ENCODE data around the gene UBE2QL1.
"Not testable (repeated sequence)": the region's sequence is repeated elsewhere in the genome, so short reads cannot be mapped to it uniquely, and the experiment has no call there.

Gene UBE2QL1

DNA sequence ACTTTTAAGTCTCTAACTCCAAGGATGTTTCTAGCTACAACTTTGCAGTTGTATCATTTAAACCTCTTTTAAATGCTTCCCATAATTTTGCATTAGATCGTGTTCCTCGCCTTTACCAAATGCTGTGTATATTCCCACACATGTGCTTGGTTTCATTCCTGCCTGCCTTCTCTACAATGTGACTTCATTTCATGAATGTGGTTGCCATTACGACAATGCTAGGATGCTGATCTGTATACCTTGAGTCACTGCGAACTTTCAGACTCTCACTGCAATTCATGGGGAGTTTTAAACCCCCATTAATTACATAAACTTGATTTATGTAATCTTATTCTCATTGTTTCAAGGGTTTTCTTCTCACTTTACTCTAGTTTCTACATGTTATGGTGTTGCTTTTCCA is 50.3 kb downstream of the UBE2QL1 start:
- no peak for DNase-seq (ENCODE audit: low spot score)

DNA sequence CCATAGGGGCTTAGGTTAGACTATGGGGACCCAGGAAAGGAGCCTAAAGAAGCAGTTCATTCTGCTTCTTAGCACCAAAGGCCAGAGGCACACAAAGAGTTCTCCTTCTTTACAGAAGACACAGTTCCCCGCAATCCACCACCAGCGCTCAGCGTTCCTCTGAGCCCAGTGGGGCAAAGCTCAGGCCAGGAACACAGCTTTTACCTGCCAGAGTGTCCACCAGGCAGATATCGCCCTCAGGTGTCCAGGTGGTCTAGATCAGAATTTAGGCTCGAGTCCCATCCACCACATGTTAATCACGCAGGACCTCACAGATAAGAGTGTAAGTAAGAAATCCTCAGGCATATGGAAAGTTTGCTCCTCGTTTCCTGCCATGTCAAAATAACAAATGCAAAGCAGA is 53.0 kb downstream of the UBE2QL1 start:
- DNase-seq (ENCODE audit: low spot score), result no peak

DNA sequence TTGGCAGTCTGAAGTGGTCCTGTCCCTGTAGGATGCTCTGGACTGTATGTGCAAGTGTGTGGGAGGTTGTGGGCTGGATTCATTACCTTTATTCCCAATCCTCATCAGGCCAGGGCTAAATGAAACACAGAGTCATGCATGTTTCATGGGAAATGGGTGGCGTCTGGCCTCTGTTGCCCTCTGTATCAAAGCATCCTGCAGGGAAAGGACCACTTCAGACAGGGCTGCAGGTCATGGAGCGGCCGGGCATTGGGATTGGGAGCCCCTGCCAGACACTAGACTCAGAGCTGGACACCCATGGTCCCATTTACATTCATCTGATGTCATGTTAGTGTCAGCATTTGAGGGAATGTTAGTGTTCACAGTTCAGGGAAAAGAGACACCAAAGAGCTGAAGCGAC is 53.8 kb downstream of the UBE2QL1 start:
- DNase-seq (ENCODE audit: low spot score), result no peak

DNA sequence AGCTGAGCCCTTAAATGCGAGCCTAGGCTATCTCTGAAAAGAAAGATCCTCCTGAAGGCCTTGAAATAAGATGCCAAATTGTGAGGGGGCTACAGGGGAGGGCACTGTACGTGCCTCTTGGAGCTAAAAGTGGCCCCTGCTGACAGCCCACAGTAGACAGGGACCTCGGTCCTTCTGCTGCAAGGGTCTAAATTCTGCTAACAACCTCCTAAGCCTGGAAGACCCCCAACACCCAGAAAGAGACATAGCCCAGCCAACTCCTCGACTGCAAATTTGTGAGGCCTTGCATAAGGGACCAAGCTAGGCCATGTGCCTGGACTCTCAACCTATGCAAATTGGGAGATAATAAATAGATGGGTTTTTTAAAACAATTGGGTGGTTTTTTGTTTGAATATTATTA is 54.7 kb downstream of the UBE2QL1 start:
- DNase-seq (ENCODE audit: low spot score), result no peak

DNA sequence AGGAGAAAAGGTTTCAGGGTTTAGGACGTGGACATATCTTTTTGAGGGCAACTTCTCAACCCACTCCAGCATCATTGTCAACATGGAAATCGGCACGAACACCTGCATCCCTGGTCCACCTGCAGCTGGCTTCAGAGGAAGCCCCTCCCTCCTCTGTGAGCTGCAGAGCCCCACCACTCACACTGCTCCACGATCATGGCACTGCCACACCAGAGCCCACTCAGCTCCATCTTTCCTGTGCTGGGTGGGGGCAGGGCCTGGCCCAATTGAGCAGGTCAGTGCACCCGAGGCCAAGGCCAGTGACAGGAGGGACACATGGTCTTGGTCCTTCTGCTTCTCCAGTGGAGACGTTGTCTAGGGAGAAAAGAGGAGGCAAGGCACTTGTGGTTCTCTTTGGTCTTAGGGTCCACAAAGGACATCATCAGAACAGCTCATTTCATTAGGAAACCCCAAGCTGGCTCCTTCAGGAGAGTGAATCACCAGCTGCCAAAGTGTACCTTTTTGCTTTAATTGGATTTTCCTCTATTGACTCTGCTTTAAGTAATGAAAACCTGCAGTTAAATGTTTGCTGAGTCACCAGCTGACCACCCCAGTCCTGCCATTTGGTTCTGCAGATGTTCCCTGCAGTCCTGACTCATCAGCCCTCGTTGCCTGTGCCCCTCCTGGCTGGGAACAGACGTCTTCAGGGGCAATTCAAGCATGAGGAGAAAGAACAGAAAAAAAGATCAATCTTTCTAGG is 56.2 kb downstream of the UBE2QL1 start:
- DNase-seq (ENCODE audit: low spot score), result no peak

DNA sequence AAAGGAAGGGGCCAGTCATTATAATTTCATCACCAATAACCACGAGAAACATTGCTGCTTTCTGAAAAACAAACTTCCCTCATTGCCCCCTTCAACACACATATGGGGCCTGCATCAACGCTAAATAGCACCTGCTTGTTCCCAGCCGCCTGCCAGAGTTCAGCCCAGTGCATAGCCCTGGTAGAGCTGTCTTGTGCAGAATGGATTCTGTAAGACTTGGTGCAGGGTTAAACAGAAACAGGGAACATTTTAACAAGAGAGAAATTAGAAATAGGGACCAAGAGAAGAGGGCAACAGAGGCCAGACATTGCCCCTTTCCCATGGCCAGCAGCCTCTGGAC is 56.7 kb downstream of the UBE2QL1 start:
- no peak for DNase-seq (ENCODE audit: low spot score)

DNA sequence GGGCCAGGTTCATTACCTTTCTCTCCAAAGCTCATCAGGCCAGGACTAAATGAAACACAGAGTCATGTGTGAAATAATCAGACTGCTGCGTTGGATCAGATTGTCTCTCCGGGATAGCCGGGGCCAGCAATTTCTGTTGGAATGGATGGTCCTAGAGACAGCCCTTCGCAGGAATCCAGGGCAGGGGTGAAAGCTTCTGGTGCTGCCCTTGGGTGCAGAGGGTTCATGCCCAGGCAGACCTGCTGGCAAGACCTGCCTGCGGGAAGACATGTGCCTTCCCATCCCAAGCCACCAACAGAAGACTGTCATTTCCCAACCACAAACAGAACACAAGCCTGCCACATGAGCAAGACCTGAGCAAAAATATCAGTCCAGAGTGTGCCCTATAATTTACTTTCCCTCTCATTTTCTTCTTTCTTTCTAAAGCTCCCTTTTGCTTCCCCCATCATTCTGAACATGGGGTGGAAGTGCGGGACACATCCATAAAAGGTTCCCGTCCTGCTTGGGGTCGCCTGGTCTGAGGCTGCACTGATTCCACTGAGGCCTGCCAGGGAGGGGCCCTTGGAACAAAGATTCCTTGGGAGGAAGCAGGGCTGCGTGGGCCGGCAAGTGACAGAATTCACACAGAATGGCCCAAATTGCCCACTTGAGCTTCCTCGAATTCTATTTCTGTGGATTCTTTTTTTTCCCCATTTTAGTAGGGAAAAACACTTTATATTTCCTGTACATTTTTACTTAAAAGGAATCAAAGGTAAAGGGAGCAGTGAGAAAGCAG is 57.3 kb downstream of the UBE2QL1 start:
- DNase-seq (ENCODE audit: low spot score), result no peak

DNA sequence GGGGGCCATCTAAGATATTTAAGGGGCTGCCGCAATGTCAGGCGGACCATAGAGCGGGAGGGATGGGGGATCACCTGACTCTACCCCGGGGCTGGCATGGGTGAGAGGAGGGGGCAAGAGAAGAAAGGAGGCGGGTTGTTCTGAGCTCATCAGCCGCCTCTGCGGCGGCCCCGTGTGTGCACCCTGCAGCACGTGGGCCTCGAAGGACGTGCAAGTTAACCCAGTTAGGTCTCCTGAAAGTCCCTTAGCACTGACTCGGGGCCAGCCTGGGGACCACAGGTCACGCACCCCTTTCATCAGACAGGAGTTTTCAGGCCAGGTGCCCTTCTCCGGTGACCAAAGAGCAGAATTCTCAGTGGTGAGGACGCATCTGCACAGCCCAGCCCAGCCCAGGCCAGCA is 58.0 kb downstream of the UBE2QL1 start:
- no peak for DNase-seq (ENCODE audit: low spot score)

DNA sequence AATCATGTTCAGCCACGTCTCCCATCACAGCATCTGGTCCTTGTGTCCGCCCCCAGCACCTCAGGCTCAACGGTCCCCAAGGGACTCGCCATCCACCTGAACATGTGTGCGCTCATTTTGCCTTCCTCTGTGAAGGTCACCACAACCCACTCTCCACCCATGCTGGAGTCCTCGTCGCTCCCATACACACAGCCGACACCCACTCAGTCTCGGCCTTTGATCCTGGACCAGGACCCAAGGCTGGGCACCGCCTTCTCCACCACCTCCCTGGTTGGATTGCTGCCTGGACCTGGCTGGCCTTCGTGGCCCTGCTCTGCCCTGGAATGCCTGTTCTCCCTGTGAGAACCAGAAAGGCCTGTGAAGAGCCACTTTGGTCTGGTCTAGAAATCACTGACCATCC is 60.3 kb downstream of the UBE2QL1 start:
- DNase-seq (ENCODE audit: low spot score), result no peak

DNA sequence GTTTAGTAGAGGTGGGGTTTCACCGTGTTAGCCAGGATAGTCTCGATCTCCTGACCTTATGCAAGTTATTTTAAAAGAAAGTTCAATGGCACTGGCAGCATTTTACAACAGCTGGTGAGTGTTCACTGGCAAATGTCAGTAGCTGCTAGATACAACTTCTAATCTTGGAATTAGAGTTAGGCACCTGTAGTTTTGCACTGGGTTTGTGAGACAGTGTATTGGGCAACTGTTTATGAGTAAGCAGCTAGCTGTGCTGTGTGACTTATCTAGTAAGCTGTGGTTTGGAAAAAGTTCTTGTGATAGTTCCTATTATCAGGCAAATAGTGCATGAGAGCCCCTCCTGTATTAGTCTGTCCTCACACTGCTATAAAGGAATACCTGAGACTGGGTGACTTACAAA is 61.5 kb downstream of the UBE2QL1 start:
- no peak for DNase-seq (ENCODE audit: low spot score)

DNA sequence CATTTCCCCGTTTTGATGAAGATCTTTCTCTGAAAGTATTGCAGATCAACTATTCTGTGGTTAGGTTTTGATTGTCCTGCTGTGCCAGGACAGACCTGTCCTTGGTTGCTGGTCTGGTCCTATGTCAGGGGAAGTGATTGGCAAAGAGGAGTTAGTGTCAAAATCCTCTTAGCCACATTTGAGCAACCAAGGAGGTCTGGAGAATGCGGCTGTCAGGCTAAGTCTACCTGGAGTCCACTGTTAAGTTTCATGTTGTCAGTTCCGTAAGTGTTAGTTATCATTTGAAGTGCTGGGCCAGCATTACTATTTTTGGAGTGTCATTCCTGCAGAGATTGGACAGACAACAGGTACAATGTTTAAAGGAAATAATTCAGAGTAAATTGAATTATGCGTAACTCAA is 62.3 kb downstream of the UBE2QL1 start:
- no peak for DNase-seq (ENCODE audit: low spot score)

DNA sequence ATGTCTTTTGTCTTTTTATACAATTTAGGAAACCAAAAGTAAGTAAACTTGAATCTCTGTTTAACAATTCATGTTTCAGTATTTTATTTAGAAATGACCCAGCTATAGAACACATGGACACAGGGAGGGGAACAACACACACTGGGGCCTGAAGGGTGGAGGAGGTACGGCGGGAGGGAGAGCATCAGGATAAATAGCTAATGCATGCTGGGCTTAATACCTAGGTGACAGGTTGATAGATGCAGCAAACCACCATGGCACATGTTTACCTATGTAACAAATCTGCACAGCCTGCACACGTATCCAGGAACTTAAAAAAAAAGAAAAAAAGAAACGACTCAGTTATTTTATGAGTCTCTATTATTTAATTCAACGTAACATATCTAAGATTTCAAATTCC is 67.2 kb downstream of the UBE2QL1 start:
- DNase-seq (ENCODE audit: low spot score), result not testable (repeated sequence)

DNA sequence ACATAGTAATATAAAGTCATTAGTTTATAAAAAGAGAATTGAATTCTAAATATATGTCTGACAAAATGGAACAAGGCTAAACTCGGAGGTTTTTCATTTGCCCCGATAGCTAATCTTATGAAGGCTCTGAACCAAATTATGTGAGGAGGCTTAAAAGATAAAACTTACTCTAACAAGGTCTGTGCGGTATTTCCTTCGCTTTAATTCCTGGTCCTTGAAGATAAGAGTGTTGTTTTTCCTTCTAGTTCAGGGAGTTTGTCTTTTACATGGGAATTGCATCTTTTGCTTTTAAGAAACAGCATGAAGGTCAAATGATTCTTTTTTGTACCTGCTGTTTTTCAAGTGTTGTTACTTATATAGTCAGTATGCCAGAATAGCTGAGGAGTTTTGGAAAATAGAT is 68.2 kb downstream of the UBE2QL1 start:
- DNase-seq (ENCODE audit: low spot score), result no peak

DNA sequence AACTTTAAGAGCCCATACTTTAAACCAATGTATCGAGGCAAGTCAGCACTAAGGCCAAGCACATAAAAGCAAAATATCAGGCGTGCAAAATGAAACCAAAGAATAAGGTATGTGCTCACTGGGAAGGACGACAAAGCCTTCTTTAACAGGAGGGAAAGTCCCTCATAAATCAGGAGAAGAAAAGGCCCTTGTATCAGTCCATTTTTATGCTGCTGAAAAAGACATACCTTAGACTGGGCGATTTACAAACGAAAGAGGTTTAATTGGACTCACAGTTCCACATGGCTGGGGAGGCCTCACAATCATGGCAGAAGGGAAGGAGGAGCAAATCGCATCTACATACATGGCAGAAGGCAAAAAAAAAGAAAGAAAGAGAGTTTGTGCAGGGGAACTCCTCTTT is 68.9 kb downstream of the UBE2QL1 start:
- DNase-seq (ENCODE audit: low spot score), result no peak

DNA sequence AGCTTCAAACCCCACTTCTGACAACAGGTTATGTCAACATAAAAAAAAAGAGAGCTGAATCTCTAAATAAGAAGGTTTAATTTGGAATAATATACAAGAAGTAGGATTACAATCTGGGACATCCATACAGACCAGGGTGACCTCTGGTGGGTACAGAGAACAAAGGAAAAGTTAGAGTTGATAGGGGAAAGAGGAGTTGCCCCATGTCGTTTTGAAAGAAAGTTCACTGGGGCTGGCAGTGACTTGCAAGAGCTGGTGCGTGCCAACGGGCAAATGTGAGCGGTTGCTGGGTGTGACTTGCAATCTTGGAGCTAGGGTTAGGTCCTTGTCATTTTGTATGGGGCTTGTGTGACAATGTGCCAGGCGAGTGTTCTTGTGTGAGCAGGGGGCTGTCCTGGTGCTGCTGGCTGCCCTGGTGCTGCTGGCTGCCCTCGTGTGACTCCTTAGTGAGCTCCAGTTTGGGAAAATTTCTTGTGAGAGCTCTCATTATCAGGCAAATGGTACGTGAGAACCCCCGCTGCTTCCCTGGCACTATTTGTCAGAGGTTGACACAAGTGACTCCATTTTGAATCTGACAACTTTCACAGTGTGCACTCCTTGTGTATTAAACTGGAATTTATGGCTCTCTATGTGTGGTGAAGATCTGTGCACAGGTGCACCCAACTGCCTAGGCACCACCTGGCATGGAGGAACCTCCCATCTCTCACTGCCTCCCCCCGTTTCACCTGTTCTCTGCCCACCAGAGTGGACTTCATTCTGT is 69.8 kb downstream of the UBE2QL1 start:
- DNase-seq (ENCODE audit: low spot score), result no peak

DNA sequence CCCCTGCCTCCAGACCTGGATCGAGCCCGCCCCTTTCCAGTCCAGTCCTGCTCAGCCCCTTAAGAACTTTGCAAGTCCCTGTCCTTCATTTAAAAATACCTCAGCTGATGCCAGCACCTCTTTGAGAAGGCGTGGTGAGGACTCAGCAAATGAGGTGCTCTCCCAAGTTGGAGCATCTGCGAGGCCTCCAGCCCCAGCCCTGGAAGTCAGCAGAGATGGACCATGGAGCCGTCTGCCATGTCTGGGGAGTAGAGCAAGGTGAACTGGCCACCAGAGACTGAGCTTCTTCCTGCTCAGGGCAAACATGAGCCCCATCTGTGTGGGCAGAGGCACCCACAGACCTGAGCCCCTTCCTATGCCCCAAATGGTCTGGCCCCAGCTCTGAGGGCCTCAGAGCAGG is 71.5 kb downstream of the UBE2QL1 start:
- no peak for DNase-seq (ENCODE audit: low spot score)

DNA sequence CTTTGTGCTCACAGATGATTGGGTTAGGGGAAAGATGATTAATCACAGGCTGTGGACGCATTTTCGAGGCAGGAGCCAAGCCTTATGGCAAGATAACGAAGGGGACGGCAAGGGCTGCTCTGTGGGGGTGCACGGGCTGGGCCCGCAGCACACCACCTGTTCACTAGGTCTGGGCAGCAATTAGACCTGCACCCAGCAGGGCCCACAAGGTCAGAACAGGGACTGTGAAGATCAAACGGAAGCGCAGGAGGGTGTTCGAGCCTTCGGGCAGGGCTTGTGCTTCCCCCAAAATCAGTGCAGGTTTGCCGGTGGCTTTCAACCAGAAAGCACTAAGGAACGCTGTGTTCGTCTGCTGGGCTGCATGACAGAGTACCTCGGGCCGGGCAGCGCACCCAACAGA is 73.7 kb downstream of the UBE2QL1 start:
- no peak for DNase-seq (ENCODE audit: low spot score)

DNA sequence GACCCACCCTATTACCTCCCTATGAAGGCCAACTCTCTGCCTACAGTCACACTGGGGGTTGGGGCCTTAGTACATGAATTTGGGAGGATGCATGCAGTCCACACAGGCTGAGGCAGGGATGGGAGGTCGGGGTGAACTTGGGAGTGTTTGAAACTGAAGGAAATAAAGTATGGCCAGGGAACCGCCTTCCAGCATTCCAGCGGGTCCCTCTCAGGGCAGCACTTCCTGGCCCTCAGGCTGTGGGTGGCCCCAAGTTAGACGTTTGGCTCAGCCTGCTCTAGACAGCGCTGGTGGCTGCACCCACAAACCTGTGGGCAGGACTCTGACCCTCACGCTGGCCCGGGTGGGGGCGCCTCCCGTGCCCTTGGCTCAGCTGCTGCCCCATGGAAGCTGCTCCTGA is 74.3 kb downstream of the UBE2QL1 start:
- no peak for DNase-seq (ENCODE audit: low spot score)

DNA sequence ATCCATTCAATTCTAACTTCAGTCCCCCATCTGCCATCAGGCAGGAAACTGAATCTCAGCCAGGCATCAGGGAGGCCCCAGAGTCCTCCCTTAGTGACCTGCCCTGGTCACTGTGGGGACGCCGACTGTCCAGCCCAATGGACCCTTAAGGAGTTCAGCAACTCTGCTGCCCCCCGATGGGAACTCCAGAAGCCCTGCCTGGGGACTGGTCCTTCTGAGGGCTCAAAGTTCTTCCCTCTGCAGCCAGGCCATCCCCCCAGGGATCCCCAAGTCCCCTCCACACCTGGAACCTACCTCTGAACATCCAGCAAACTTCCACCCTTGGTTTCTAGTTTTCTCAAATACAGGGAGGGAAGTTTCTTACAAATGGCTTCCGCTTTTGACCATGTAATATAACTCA is 76.8 kb downstream of the UBE2QL1 start:
- no peak for DNase-seq (ENCODE audit: low spot score)

DNA sequence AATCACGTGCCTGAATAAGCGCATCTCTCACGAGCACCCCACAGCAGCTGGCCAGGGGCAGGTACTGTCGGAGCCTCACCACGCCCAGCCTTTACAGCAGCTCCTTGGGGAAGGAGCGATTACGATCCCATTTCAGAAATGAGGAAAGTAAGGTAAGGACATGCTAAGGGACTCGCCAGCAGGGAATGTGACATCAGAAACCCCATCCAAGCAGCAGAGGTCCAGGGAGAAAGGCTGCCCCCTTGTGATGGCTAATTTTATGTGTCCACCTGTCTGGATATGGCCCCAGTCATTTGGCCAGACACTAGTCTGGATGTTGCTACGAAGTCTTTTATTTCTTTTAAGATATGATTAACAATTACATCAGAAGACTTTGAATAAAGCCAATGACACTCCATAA is 77.3 kb downstream of the UBE2QL1 start:
- peak; percentile 37 for DNase-seq (ENCODE audit: low spot score)

DNA sequence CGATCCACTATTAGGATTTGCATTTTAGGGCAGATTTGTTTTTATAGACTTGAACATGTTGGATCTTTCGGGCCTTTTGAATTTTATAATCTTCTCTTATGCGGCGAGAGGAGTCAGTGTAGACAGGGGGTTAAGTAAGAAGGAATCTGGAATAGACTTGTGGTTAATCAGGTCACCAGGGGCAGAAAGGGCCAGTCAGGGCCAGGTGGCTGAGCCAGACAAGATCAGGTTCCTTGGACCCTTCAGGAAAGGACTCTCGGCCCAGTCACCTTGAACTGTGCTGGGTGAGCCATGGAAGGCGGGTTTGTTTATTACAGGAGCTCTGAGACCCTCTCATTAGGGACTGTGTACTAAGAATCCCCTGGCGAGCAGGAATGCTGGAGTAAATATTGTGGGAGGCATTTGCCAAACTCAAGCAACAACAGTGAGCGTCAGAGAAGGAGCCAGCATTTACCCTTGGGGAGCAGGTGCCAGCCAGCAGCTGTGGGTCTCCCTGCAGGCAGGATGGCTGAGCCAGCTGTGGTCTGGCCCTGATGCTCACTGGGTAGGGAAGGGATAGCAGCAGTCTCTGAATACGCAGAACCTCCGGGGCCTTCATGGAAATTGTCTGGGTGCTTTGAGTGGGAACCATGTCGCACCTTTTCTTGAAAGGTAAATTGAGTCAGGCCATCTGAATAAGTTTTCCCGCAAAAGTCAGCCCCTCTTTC is 79.2 kb downstream of the UBE2QL1 start:
- no peak for DNase-seq (ENCODE audit: low spot score)

DNA sequence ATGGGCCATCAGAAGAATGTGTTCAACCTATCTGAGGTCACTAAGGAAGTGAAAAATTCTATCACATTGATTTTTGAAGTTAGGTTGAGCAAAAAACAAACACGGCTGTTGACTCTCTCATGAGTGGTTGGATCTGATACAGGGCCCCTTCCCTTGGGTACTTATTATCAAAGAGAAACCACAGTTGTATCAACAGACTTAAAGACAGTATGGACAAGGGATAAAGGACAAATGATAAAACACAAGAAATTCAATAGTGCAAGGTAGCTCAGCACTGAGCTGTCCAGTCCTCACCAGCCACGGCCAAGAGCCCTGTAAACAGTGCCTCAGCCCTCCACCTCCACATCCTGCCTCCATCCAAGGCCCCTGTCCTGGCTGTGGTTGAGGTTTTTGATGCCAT is 86.9 kb downstream of the UBE2QL1 start:
- no peak for DNase-seq (ENCODE audit: low spot score)

DNA sequence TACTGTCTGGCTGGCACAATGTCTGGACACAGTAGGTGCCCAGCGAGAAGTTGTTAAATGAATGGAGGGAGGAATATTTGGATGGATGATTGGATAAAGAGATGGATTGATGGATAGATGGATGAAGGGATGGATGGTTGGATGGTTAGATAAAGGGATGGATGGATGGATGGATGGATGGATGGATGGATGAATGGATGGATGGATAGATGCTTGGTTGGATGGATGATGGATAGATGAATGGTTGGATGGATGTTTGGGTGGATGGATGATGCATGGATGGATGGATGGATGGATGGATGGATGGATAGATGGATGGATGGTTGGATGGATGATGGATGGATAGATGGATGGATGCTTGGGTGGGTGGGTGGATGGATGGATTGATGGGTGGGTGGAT is 90.4 kb downstream of the UBE2QL1 start:
- DNase-seq (ENCODE audit: low spot score), result no peak
